Upper lobe of right lung (tissue), 1 donor: ENCODE measurements around the gene INTS1. TPM values are rescaled to one million over a fixed set of nuclear protein-coding genes. Genes with fewer than 3 reads are reported as not detected.

Source experiments
- ATAC-seq: fragments of 200-7000 bp; cut with Tn5 transposase; one replicate; pipeline ENCODE4 v1.9.1; 2020; ENCODE audit warnings: mild to moderate bottlenecking, moderate library complexity
- DNase-seq: peaks from one replicate; pipeline ENCODE4 v3.0.0-alpha.2; 2020
- H3K27ac ChIP-seq: fragments of 200-600 bp; one replicate; pipeline ENCODE4 v1.8.0; 2022
- H3K27me3 ChIP-seq: fragments of 200-600 bp; one replicate; pipeline ENCODE4 v1.8.0; 2022; ENCODE audit warnings: mild to moderate bottlenecking
- H3K36me3 ChIP-seq: fragments of 200-600 bp; one replicate; pipeline ENCODE4 v1.8.0; 2022
- H3K4me1 ChIP-seq: fragments of 200-600 bp; one replicate; pipeline ENCODE4 v1.8.0; 2022
- H3K4me3 ChIP-seq: fragments of 200-600 bp; one replicate; pipeline ENCODE4 v1.8.0; 2022; ENCODE audit warnings: mild to moderate bottlenecking
- H3K9me3 ChIP-seq: fragments of 200-600 bp; one replicate; pipeline ENCODE4 v1.8.0; 2022
- intact Hi-C: fragments of 100-400 bp; cut with DNase I; formaldehyde crosslinking; loops from one replicate; pipeline ENCODE4 v1.11.0; 2022
- total RNA-seq: library from RNA; stranded (reverse); fragmentation: NEBNext Ultra II Directional; extraction: Animal tissue kit (Norgen Biotek cat#: 25700); gene quantifications from one replicate; pipeline ENCODE4 v1.2.1, GENCODE V29; 2021
- TF ChIP-seq, protein P1 (sequence below): fragments of 200-600 bp; IDR thresholded peaks from one replicate; pipeline ENCODE4 v1.8.0; 2022; ENCODE audit warnings: antibody characterized with exemption
- donor health status: DM: no; HTN: yes; CAD: no; lungs with severe emphysema.

INTS1 gene
- total RNA-seq, 1 donor from 2014 or later: 49.2 TPM

DNA sequence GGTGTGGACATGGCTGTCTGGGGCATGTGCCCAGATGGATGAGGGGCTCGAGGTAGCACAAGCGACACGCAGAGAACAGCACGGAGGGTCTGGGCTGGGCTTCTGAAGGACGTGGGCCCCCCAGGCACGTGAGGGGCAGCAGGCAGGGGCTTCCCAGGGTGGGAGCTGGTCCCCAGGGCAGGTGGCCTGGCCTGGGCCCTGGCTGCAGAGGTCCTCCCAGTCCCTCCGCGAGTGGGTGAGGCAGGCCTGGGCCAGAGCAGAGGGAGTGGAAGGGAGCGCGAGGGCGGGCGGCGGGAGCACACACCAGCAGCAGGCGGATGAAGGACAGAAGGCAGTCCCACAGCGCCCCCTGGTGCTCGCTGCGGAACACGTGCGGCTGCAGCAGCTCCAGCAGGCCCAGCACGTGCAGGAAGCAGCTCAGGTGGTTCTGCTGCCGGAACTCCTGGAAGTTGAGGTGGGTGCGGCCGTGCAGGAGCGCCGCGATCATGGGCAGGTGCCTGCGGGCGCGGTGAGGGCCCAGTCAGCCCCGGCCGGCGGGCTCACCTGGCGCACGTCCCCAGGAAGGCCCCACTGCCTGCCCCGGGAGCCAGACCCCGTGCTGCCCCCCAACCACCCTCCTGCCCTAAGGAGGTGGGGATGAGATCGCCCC lies 30.2 kb downstream of the INTS1 start:
- intact Hi-C loops: loop anchor here (5.0 kb wide), 1 partner anchor 252 kb away; no protein-coding TSS in a partner anchor
- peaks cover 66% of the 10 kb centered on the region for H3K36me3 ChIP-seq

DNA sequence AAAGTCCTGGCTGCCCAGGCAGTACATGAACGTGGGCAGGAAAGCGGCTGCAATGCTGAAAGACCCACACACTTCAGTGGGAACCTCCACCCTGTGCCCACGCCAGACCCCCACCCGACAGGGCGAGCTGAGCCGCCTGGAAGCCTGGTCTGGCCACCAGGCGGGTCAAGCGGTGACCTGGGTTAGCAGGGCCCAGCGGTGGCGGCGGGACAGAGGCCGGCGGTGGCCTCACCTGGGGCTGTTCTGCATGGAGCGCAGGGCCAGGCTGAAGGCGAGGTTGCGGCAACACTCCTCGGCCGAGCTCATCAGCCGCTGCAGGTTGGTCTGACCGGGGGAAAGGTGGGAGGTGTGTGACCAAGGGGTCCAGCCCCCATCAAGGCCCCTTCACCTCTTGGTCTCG lies 33.3 kb downstream of the INTS1 start:
- DNase-seq (no peak), ATAC-seq (no peak)
- no peak overlapping the region for H3K4me3 ChIP-seq
- no peak overlapping the region for H3K27ac ChIP-seq
- H3K9me3 ChIP-seq: no peaks in the 10 kb centered on the region
- peaks cover 10% of the 10 kb centered on the region for H3K4me1 ChIP-seq
- peaks cover 40% of the 10 kb centered on the region for H3K36me3 ChIP-seq
- intact Hi-C loops: loop anchor here (5.0 kb wide), 1 partner anchor 249 kb away; no protein-coding TSS in a partner anchor
- TF ChIP-seq, protein P1, sequence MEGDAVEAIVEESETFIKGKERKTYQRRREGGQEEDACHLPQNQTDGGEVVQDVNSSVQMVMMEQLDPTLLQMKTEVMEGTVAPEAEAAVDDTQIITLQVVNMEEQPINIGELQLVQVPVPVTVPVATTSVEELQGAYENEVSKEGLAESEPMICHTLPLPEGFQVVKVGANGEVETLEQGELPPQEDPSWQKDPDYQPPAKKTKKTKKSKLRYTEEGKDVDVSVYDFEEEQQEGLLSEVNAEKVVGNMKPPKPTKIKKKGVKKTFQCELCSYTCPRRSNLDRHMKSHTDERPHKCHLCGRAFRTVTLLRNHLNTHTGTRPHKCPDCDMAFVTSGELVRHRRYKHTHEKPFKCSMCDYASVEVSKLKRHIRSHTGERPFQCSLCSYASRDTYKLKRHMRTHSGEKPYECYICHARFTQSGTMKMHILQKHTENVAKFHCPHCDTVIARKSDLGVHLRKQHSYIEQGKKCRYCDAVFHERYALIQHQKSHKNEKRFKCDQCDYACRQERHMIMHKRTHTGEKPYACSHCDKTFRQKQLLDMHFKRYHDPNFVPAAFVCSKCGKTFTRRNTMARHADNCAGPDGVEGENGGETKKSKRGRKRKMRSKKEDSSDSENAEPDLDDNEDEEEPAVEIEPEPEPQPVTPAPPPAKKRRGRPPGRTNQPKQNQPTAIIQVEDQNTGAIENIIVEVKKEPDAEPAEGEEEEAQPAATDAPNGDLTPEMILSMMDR: no peak
- H3K27me3 ChIP-seq: no peaks in the 10 kb centered on the region

More for the DNA sequence above, 30.2 kb downstream of the INTS1 start:
- no peaks in the 10 kb centered on the region for H3K27me3 ChIP-seq
- H3K4me1 ChIP-seq: peaks cover 4% of the 10 kb centered on the region
- peak; percentile 93 for DNase-seq
- ATAC-seq: peak; percentile 85
- TF ChIP-seq, protein P1: peak; percentile 94
- no peak overlapping the region for H3K4me3 ChIP-seq
- no peaks in the 10 kb centered on the region for H3K9me3 ChIP-seq
- no peak overlapping the region for H3K27ac ChIP-seq

DNA sequence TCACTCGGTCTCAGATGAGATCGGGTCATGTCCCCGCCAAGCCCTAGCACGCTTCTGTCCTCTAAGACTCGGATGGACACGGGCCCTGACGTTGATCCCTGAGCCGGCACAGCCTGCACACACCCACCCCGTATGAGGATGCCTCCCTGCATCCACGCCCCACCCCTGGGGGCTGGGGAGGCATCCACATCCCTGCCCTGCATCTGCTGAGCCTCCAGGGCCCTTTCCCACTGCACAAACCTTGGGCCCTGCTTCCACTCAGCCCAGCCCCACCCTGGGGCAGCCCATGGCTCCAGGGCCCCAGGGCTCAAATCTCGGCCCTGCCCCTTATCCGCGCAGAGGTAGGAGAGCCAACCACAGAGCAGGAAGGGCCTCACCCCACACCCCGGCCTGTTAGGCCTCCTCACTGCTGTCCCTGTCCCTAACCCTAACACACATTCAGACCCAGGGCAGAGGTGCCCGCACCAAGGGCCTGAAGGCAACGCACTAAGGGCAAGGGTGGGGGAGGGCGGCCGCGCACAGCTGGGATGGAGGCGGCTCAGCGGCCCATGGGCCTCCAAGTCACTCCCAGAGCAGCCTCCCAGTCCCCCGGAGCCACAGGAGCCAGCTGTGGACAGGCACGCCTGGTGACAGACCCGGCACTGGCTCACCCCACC lies 35.4 kb downstream of the INTS1 start:
- ATAC-seq (no peak), DNase-seq (no peak)
- Histone ChIP-seq H3K4me3 (no peak overlapping the region), H3K9me3 (no peaks in the 10 kb centered on the region), H3K27ac (no peak overlapping the region), H3K27me3 (no peaks in the 10 kb centered on the region), H3K4me1 (peaks cover 7% of the 10 kb centered on the region), H3K36me3 (peaks cover 39% of the 10 kb centered on the region)
- TF ChIP-seq, protein P1: no peak
- intact Hi-C loops: no loop called here

DNA sequence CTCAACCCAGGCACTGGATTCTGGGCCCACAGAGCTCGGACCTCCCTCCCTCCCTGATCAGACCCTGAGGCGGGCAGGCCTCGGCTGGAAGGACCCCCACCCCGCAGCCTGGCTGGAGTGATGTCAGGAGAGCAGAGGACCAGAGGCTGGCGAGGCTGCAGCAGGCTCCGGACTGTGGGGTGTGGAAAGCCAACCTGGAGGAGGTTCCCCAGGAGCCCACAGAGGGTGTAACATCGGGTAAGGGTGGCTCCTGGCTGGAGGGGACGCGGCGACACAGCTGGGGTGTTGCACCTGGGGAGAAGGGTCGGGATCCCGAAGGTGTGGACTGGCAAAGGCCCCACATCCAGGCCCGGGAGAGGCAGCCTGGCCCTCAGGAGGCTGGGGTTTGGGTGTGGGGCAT lies 36.0 kb downstream of the INTS1 start:
- no peaks in the 10 kb centered on the region for H3K9me3 ChIP-seq
- intact Hi-C loops: no loop called here
- TF ChIP-seq, protein P1: no peak
- no peak overlapping the region for H3K4me3 ChIP-seq
- ATAC-seq (no peak), DNase-seq (no peak)
- H3K4me1 ChIP-seq: peaks cover 6% of the 10 kb centered on the region
- H3K27ac ChIP-seq: no peak overlapping the region
- peaks cover 34% of the 10 kb centered on the region for H3K36me3 ChIP-seq
- no peaks in the 10 kb centered on the region for H3K27me3 ChIP-seq

DNA sequence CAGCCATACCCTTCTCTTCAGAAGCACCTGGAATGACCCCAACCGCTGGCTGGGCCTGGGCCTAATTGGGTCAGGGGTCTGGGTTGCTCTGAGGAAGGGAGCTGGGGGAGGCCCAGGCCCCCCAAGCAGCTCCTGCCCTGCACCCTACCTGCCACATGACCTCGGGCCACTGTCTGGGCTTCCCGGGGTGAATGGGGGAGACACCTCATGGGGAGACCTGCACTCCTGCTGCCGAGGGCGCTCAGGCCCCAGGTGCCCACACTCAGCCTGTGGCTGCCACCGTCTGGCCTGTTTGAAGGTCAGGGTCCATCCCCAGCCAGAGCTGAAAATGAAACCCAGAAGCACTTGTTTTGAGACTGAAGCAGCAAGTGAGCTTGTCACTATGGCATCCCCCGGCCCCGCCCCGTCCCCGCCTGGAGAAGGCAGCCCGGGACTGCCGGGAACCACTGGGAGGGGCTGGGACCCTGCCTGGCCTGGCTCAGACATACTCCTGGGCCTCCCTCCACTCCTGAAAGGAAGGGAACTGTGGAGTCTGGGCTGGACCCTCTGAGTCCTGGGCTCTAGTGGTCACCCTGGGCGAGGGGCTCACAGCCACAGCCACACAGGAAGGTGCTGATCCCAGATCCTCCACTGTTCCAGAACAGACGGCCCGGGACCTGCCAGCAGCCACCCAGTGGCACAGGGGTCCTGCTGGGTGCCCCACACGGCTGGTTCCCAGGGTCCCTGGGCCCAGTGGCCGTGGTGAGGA lies 37.5 kb downstream of the INTS1 start:
- Histone ChIP-seq H3K4me3 (no peak overlapping the region), H3K9me3 (no peaks in the 10 kb centered on the region), H3K36me3 (peaks cover 20% of the 10 kb centered on the region), H3K27ac (peak overlapping the region; percentile 75), H3K27me3 (no peaks in the 10 kb centered on the region), H3K4me1 (peaks cover 8% of the 10 kb centered on the region)
- peak; percentile 67 for ATAC-seq
- peak; percentile 86 for DNase-seq
- intact Hi-C loops: no loop called here
- TF ChIP-seq, protein P1: no peak
